Mesothelial cell of epicardium (in vitro differentiated cells): ENCODE data around the gene MMP11. TPM values are rescaled to one million over a fixed set of nuclear protein-coding genes. Genes with fewer than 3 reads are reported as not detected.

Experiments
- DNase-seq, 2 experiments: peaks; one replicate each; pipeline ENCODE4 v3.0.0; 2021; ENCODE audit warnings: low spot score in 2 of 2; ENCODE audit not compliant: unreplicated experiment in 2 of 2
- H3K27ac Mint-ChIP-seq: 2 replicates; pipeline ENCODE4 v1.8.0; 2021; ENCODE audit warnings: mixed read lengths
- H3K27me3 Mint-ChIP-seq: 2 replicates; pipeline ENCODE4 v1.8.0; 2021; ENCODE audit warnings: low read depth, mixed read lengths
- H3K36me3 Mint-ChIP-seq: 2 replicates; pipeline ENCODE4 v1.8.0; 2021; ENCODE audit warnings: mixed read lengths
- H3K4me1 Mint-ChIP-seq: 2 replicates; pipeline ENCODE4 v1.8.0; 2021; ENCODE audit warnings: mixed read lengths
- H3K4me3 Mint-ChIP-seq: 2 replicates; pipeline ENCODE4 v1.8.0; 2021; ENCODE audit warnings: mild to moderate bottlenecking, moderate library complexity, mixed read lengths
- H3K9me3 Mint-ChIP-seq: 2 replicates; pipeline ENCODE4 v1.8.0; 2021; ENCODE audit warnings: mixed read lengths
- CTCF ChIP-seq: fragments of 200-600 bp; sonication (generic); IDR thresholded peaks from one replicate; pipeline ENCODE4 v1.5.0; 2021; ENCODE audit warnings: antibody characterized with exemption; ENCODE audit not compliant: unreplicated experiment
- total RNA-seq: library from RNA; stranded (reverse); gene quantifications from 3 replicates; pipeline ENCODE4 v1.2.1, GENCODE V29; 2021

The MMP11 gene
- total RNA-seq, 1 donor from 2014 or later: 566 TPM

GRCh38 chr22:23779083-23779482, 6.4 kb downstream of the MMP11 start:
- Mint-ChIP-seq H3K4me3 (no peak overlapping the region), H3K4me1 (peaks cover 30% of the 10 kb centered on the region), H3K9me3 (no peaks in the 10 kb centered on the region), H3K27me3 (no peaks in the 10 kb centered on the region), H3K27ac (no peak overlapping the region), H3K36me3 (peaks cover 9% of the 10 kb centered on the region)
- TF ChIP-seq CTCF: no peak
- DNase-seq: no peak

GRCh38 chr22:23779731-23780130, 7.1 kb downstream of the MMP11 start:
- Mint-ChIP-seq H3K4me1 (peaks cover 24% of the 10 kb centered on the region), H3K27ac (no peak overlapping the region), H3K27me3 (no peaks in the 10 kb centered on the region), H3K9me3 (no peaks in the 10 kb centered on the region), H3K4me3 (no peak overlapping the region), H3K36me3 (peaks cover 9% of the 10 kb centered on the region)
- no peak for TF ChIP-seq CTCF
- no peak for DNase-seq

- Mint-ChIP-seq H3K27me3 (no peaks in the 10 kb centered on the region), H3K27ac (no peak overlapping the region), H3K4me1 (peaks cover 19% of the 10 kb centered on the region), H3K36me3 (peaks cover 9% of the 10 kb centered on the region), H3K4me3 (no peak overlapping the region), H3K9me3 (no peaks in the 10 kb centered on the region)
- DNase-seq: no peak
- no peak for TF ChIP-seq CTCF
Measured at GRCh38 chr22:23780146-23780748, 7.6 kb downstream of the MMP11 start.

GRCh38 chr22:23781065-23781464, 8.4 kb downstream of the MMP11 start:
- peaks cover 9% of the 10 kb centered on the region for H3K36me3 Mint-ChIP-seq
- no peak for DNase-seq
- TF ChIP-seq CTCF: no peak
- H3K4me3 Mint-ChIP-seq: no peak overlapping the region
- no peaks in the 10 kb centered on the region for H3K27me3 Mint-ChIP-seq
- H3K27ac Mint-ChIP-seq: peak overlapping the region; percentile 59
- peaks cover 11% of the 10 kb centered on the region for H3K4me1 Mint-ChIP-seq
- no peaks in the 10 kb centered on the region for H3K9me3 Mint-ChIP-seq

GRCh38 chr22:23781511-23782183, 9.0 kb downstream of the MMP11 start:
- Mint-ChIP-seq H3K4me3 (no peak overlapping the region), H3K27me3 (no peaks in the 10 kb centered on the region), H3K27ac (peak overlapping the region; percentile 59), H3K4me1 (peaks cover 12% of the 10 kb centered on the region), H3K36me3 (peaks cover 9% of the 10 kb centered on the region), H3K9me3 (no peaks in the 10 kb centered on the region)
- DNase-seq: no peak
- no peak for TF ChIP-seq CTCF
